Brain microvascular endothelial cell (primary cell): ENCODE measurements around the gene TRIM59.
A peak's percentile ranks its signal among the peaks of the same experiment; 100 is the strongest.

Experiments used
- DNase-seq: peaks from one replicate; pipeline ENCODE4 v3.0.0-alpha.2; 2020
- H3K27ac ChIP-seq: fragments of 250-450 bp; sonication (Bioruptor Pico); 2 replicates; pipeline ENCODE4 v1.5.1; 2020; ENCODE audit warnings: mild to moderate bottlenecking, moderate library complexity
- H3K27me3 ChIP-seq: fragments of 250-450 bp; sonication (Bioruptor Pico); replicated peaks from 2 replicates; pipeline ENCODE4 v1.5.1; 2020; ENCODE audit warnings: mild to moderate bottlenecking
- H3K36me3 ChIP-seq: fragments of 250-450 bp; sonication (Bioruptor Pico); replicated peaks from 2 replicates; pipeline ENCODE4 v1.5.1; 2020; ENCODE audit warnings: mild to moderate bottlenecking
- H3K4me3 ChIP-seq: 2 replicates; pipeline ENCODE4 v1.5.1; 2011; ENCODE audit warnings: low read depth, mild to moderate bottlenecking, control low read depth, low read length, moderate library complexity
- CTCF ChIP-seq: IDR thresholded peaks from 2 replicates; pipeline ENCODE4 v1.5.1; 2011; ENCODE audit warnings: low read depth, mild to moderate bottlenecking, moderate library complexity, low read length, control low read depth, inconsistent platforms; ENCODE audit errors: missing control alignments
- in situ Hi-C: cut with HindIII; loops from 2 replicates; pipeline ENCODE4 v1.10.0; 2017; ENCODE audit warnings: low sequenced_read_pairs, low pct_ligation_motif_present

Gene TRIM59

GRCh38 chr3:160401291-160402095, 48.1 kb downstream of the TRIM59 start:
- in situ Hi-C loops, result no loop called here
- H3K27ac ChIP-seq, result peak overlapping the region; percentile 82
- no peaks in the 10 kb centered on the region for H3K36me3 ChIP-seq
- TF ChIP-seq CTCF, result no peak
- no peaks in the 10 kb centered on the region for H3K27me3 ChIP-seq
- H3K4me3 ChIP-seq, result peak overlapping the region; percentile 88
- DNase-seq, result peak; percentile 81

DNA sequence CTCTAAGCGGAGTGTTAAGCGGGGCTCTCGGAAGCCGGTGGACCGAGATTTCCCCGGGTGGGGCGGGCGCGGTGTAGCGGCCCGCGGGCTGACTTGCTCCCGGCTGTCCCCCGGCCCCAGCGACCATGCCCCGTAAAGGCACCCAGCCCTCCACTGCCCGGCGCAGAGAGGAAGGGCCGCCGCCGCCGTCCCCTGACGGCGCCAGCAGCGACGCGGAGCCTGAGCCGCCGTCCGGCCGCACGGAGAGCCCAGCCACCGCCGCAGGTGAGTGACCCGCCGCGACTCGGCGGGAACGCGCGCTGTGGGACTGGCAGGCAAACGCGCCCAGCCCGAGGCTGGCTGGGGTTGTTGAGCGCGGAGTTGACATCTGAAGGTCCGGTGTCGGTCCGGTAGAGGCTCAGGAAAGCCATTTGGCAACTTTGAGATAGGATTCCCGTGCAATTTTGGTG, 48.9 kb downstream of the TRIM59 start:
- in situ Hi-C loops, result no loop called here
- no peak for TF ChIP-seq CTCF
- no peak for DNase-seq
- H3K36me3 ChIP-seq, result no peaks in the 10 kb centered on the region
- no peaks in the 10 kb centered on the region for H3K27me3 ChIP-seq
- peak overlapping the region; percentile 88 for H3K4me3 ChIP-seq
- peak overlapping the region; percentile 82 for H3K27ac ChIP-seq

DNA sequence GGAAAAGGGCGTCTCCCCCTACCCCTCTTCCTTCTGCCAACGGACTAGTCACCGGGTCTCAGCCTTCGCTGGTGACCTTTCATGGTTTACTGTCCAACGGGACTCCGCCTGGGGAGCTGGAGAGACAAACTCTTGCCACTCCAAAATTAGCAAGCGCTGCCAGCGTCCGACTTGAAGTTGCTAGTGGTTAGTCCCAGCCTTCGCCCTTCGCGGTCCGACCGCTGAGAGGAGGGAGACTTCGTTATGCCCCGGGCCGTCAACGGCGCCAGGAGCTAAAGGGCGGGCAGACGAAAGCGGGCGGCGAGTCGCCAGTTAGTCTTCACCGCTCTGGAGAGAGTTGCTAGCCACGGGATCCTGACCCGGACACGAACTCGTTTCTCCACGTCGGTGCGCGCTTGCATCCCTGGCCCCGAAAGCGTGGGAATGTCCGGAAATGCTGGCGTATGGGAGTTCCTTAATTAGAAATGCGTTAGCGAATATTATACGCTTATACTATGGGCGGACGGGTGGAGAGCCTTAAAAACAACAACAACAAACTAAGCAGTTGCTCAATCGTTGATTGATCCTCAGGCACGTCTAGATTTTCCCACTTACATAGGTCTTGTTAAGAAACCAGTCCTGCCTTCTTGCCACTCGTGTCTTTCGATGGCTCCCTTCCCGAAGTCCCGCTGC, 49.4 kb downstream of the TRIM59 start:
- no peak for TF ChIP-seq CTCF

DNA sequence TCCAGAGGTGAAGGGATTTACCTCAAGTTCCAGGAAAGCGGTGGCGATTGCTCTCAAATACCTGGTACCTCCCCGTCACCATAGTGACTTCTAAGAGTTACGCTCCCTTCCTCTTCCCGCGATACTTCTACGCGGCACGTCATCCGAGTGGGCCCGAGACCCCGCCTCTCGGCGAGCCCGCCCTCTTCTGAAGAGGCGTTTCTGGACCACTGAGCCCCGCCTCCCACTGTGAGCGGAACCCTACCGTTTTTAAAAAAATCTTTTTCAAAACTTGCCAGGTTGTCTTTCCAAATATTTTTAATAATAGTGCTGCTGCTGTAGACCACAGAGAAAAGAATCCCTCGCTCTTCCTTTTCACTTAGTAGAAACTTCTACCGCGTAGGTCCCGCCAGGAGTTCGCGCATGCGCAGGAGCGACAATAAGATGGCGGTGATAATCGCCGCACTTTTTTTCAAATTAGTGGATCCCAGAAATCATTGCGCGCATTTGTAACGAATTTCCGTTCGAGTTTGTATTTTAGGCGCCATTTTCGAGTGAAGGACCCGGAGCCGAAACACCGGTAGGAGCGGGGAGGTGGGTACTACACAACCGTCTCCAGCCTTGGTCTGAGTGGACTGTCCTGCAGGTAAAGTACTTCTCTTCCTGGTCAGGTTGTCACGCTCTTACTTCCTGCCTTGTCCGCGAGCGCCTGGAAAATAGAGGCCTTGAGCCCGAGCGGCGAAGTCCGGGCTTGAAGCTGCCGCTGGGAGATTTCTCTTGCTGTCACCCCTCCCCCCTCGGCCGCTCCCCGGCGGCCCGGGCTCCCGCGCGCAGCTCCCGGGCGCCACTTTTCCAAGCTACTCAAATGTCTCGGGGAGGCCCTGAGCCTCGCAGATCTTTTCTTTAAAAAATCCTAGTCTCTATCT, 50.2 kb downstream of the TRIM59 start, which contains the start of the genes IFT80 and SMC4:
TSS of gene IFT80 (minus strand) at position 101 of the 905 bp plus-strand sequence. CDS start 14,625 bp downstream, outside the sequence.
TSS of gene SMC4 (plus strand) at position 526 of the 905 bp plus-strand sequence. CDS start 1,177 bp downstream, outside the sequence.
- TF ChIP-seq CTCF, result no peak
- no peaks in the 10 kb centered on the region for H3K36me3 ChIP-seq
- H3K27me3 ChIP-seq, result no peaks in the 10 kb centered on the region
- in situ Hi-C loops, result no loop called here
- H3K4me3 ChIP-seq, result peak within 1 kb of the TSS; percentile 88
- DNase-seq, result peak; percentile 96
- peak within 1 kb of the TSS; percentile 82 for H3K27ac ChIP-seq

More for the DNA sequence above, 49.4 kb downstream of the TRIM59 start:
- H3K27me3 ChIP-seq, result no peaks in the 10 kb centered on the region
- H3K36me3 ChIP-seq, result no peaks in the 10 kb centered on the region
- peak overlapping the region; percentile 82 for H3K27ac ChIP-seq
- in situ Hi-C loops, result no loop called here
- DNase-seq, result peak; percentile 57
- H3K4me3 ChIP-seq, result peak overlapping the region; percentile 88

DNA sequence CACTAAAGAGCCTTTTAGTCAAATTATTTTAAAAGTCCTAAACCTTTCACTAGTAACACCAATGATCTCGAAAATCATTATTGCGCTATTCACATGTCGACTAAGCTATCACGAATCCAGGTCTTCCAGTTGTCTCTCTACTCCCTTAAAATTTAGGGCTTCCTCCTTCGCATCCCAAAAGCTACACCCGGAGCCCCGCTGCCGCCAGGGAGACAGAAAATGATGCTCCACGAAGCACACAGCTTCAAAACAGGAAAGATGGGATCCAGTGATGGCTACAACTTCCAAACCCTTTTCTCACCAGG, 50.8 kb downstream of the TRIM59 start:
- Histone ChIP-seq H3K27ac (peak overlapping the region; percentile 82), H3K4me3 (peak overlapping the region; percentile 88), H3K27me3 (no peaks in the 10 kb centered on the region), H3K36me3 (no peaks in the 10 kb centered on the region)
- in situ Hi-C loops, result no loop called here
- DNase-seq, result no peak
- TF ChIP-seq CTCF, result peak; percentile 26
